ENCODE results near the gene CSNK2A2. TPM values are rescaled to one million over a fixed set of nuclear protein-coding genes. Genes with fewer than 3 reads are reported as not detected.

CSNK2A2 gene
- total RNA-seq, 6 experiments from 2014 or later: 57.7 to 66.8 (median 61.2) TPM

GRCh38 chr16:58118801-58119508 is 79.0 kb downstream of the CSNK2A2 start:
- Mint-ChIP-seq H3K9me3 (no peaks in the 10 kb centered on the region), H3K4me1 (ENCODE audit: low read depth) (peaks cover 43% of the 10 kb centered on the region), H3K36me3 (ENCODE audit: low read depth) (peaks cover 11% of the 10 kb centered on the region; the same call in 1 of the 2 replicates), H3K27ac (no peak overlapping the region), H3K27me3 (ENCODE audit: insufficient read depth) (no peaks in the 10 kb centered on the region; the same call in 1 of the 2 replicates), H3K4me3 (no peak overlapping the region)
- no peak for TF ChIP-seq CTCF (IDR thresholded peaks at IDR 0.05)
- no peak for DNase-seq

GRCh38 chr16:58116529-58116928 is 81.4 kb downstream of the CSNK2A2 start:
- Mint-ChIP-seq H3K9me3 (no peaks in the 10 kb centered on the region), H3K27ac (no peak overlapping the region), H3K4me1 (ENCODE audit: low read depth) (peaks cover 31% of the 10 kb centered on the region), H3K4me3 (no peak overlapping the region), H3K27me3 (ENCODE audit: insufficient read depth) (no peaks in the 10 kb centered on the region; the same call in 1 of the 2 replicates), H3K36me3 (ENCODE audit: low read depth) (peaks cover 24% of the 10 kb centered on the region)
- no peak for DNase-seq
- TF ChIP-seq CTCF (IDR thresholded peaks at IDR 0.05): no peak

GRCh38 chr16:58116081-58116480 is 81.8 kb downstream of the CSNK2A2 start:
- no peak for TF ChIP-seq CTCF (IDR thresholded peaks at IDR 0.05)
- Mint-ChIP-seq H3K27ac (no peak overlapping the region), H3K4me1 (ENCODE audit: low read depth) (peaks cover 29% of the 10 kb centered on the region), H3K9me3 (no peaks in the 10 kb centered on the region), H3K27me3 (ENCODE audit: insufficient read depth) (no peaks in the 10 kb centered on the region; the same call in 1 of the 2 replicates), H3K36me3 (ENCODE audit: low read depth) (peaks cover 24% of the 10 kb centered on the region), H3K4me3 (no peak overlapping the region)
- no peak for DNase-seq

DNA sequence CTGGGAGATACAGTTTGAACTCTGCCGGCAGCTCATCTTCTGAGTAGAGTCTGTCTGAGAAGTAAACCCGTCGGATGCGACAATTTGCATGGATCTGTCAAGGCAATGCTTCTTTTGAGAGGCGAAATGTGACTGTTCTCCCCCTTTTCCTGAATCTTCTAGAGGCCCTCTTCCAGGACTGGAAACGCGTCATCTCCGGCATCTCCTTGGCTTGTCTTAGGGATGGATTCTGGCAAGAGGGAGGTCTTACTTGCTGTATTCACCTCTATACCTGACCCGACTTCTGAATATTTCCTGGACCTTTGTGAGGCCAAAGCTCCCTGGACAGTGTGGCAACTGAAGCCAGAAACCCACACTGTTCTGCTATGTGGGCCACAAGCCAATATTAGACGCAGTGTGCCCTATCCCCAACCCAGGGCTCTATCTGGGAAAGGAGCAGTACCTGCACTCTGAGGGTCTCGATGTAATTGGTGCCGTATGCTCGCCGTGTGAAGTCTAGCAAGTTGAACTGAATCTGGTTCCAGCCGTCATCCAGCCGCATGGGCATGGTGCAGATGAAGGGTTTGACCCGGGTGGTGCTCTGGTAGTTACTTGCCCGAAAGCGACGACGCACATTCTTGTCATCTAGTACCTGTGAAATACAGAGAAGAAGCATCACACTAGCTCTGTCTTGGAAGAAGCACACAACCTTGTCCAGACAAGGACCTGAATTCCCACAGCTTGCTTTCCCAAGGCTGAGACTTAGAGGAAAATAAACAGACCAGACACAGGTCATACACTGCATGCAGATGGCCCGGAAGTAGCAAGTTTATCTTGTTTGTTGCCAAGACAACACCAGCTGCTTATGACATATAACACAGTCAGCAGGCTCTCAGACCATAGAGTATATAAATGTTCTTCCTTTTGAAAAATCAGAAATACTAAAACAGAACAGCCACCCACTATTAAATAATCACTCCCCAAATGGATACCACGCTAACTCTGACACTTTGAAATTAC is 82.8 kb downstream of the CSNK2A2 start:
- peaks cover 24% of the 10 kb centered on the region for H3K36me3 Mint-ChIP-seq (ENCODE audit: low read depth)
- no peak for TF ChIP-seq CTCF (IDR thresholded peaks at IDR 0.05)
- H3K4me3 Mint-ChIP-seq: no peak overlapping the region
- no peaks in the 10 kb centered on the region; the same call in 1 of the 2 replicates for H3K27me3 Mint-ChIP-seq (ENCODE audit: insufficient read depth)
- DNase-seq: no peak
- no peaks in the 10 kb centered on the region for H3K9me3 Mint-ChIP-seq
- H3K27ac Mint-ChIP-seq: peak overlapping the region; percentile 19
- H3K4me1 Mint-ChIP-seq (ENCODE audit: low read depth): peaks cover 29% of the 10 kb centered on the region

GRCh38 chr16:58111302-58111627 is 86.6 kb downstream of the CSNK2A2 start:
- H3K4me1 Mint-ChIP-seq (ENCODE audit: low read depth): peaks cover 17% of the 10 kb centered on the region
- no peak overlapping the region for H3K4me3 Mint-ChIP-seq
- H3K27me3 Mint-ChIP-seq (ENCODE audit: insufficient read depth): no peaks in the 10 kb centered on the region
- no peak for DNase-seq
- peaks cover 24% of the 10 kb centered on the region for H3K36me3 Mint-ChIP-seq (ENCODE audit: low read depth)
- no peaks in the 10 kb centered on the region for H3K9me3 Mint-ChIP-seq
- TF ChIP-seq CTCF (IDR thresholded peaks at IDR 0.05): no peak
- no peak overlapping the region for H3K27ac Mint-ChIP-seq

Measured in HFFc6 (cell line).